Placental epithelial cell (primary cell): ENCODE data around the gene LLCFC1. TPM values are rescaled to one million over a fixed set of nuclear protein-coding genes. Genes with fewer than 3 reads are reported as not detected.

ENCODE experiments used
- total RNA-seq: library from RNA; depleted of rRNA; stranded (reverse); fragments of >200 nt; gene quantifications from 2 replicates; pipeline ENCODE4 v1.2.3, GENCODE V29; 2012

LLCFC1 gene
- not detected in 2 replicates for total RNA-seq

DNA sequence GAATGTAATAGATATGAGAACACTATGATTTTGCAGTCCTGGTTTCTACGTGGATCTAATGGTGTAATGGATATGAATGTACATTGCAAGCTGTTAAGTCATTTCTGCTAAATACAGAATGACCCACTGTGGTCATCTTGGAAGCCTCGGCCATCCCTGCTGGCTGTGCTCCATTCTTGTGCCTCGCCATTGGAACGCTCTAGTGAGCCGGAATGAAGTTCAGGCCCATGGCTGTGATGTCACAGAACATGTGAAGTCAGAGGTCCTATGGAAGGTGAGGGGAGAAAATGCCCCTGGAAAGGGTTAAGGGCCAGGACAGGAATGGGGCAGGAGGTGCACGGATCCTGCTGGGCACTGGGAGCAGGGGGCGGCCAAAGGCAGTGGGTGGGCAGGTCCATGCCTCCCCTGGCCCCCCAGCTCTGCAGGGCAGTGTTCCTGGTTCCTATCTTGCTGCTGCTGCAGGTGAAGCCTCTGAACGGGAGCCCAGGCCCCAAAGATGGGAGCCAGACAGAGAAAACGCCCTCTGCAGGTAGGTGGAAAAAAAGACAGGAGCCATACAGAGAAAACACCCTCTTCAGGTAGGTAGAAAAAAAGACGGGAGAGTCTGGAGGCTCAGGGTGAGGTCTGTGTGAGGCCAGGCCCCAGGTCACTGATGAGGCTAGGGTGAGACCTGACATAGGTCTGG lies at the start of gene LLCFC1:
TSS of gene LLCFC1 (plus strand) at position 259 of the 685 bp plus-strand sequence. CDS start at position 397, 138 bp downstream.

DNA sequence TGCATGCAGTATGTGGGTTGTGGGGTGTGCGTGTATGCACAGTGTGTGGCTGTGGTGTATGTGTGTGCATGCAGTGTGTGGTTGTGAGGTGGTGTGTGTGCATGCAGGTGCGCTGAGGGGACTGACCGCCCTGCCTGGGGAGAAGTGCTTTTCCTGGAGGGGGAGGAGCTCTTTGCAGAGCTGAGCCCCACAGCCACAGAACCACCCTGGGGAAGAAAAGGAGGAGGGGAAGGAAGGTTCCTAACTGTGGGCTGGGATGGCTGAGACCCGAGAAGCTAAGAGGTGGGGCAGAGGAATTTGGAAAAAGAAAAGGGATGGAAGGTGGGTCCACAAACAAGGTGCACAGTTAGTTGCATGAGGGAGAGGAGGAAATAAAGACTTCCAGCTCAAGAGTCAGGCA lies 5.7 kb upstream of the LLCFC1 start, which contains the start of gene TRPV5:
TSS of gene TRPV5 (minus strand) at position 123 of the 400 bp plus-strand sequence. CDS start 287 bp downstream, outside the sequence.

GRCh38 chr7:142961973-142962926 lies 23.0 kb downstream of the LLCFC1 start, which contains the start of gene KEL:
TSS of gene KEL (minus strand) at chr7:142962363. CDS start at chr7:142962206, 157 bp downstream.

Other genes with a start within 250 kb of the LLCFC1 start
- not detected in 2 replicates for gene PRSS1, start 190.0 kb upstream of the LLCFC1 start, total RNA-seq
- gene PRSS2, start 168.5 kb upstream of the LLCFC1 start, total RNA-seq: not detected in 2 replicates
- 12.6 and 33.0 TPM in 2 replicates for gene EPHB6, start 84.4 kb upstream of the LLCFC1 start, total RNA-seq
- gene TRPV6, start 53.7 kb upstream of the LLCFC1 start, total RNA-seq: 0.79 and 0.87 TPM in 2 replicates
- under 0.01 TPM in 1 of 2 replicates, not detected in the other for gene TRPV5, start 5.7 kb upstream of the LLCFC1 start, total RNA-seq
- gene KEL, start 22.9 kb downstream of the LLCFC1 start, total RNA-seq: 0.39 and 1.4 TPM in 2 replicates
- gene OR9A2, start 87.6 kb downstream of the LLCFC1 start, total RNA-seq: 1.2 TPM in 1 of 2 replicates, not detected in the other
- gene OR6V1, start 112.9 kb downstream of the LLCFC1 start, total RNA-seq: not detected in 2 replicates
- gene PIP, start 192.6 kb downstream of the LLCFC1 start, total RNA-seq: not detected in 2 replicates
- gene TAS2R39, start 243.9 kb downstream of the LLCFC1 start, total RNA-seq: not detected in 2 replicates